Effector memory CD8-positive, alpha-beta T cell (primary cell): Measurements from ENCODE around the gene C13orf46.
"Not testable (repeated sequence)": the region's sequence is repeated elsewhere in the genome, so short reads cannot be mapped to it uniquely, and the experiment has no call there.

Experiments used
- ATAC-seq: fragments of 150-1000 bp; cut with Tn5 transposase; replicated peaks from 2 replicates; pipeline ENCODE4 v1.10.0; 2021; ENCODE audit warnings: mild to moderate bottlenecking, moderate library complexity
- DNase-seq, 3 experiments: peaks; one replicate each; pipeline ENCODE4 v3.0.0; 2021
- H3K27ac Mint-ChIP-seq, 2 donors: one replicate each; pipeline ENCODE4 v1.8.0; 2022; ENCODE audit warnings: mild to moderate bottlenecking in 2 of 2, mixed read lengths in 2 of 2, moderate library complexity in 2 of 2
- H3K27me3 Mint-ChIP-seq, 2 donors: one replicate each; pipeline ENCODE4 v1.8.0; 2022; ENCODE audit warnings: mixed read lengths in 2 of 2
- H3K36me3 Mint-ChIP-seq: one replicate; pipeline ENCODE4 v1.8.0; 2022; ENCODE audit warnings: mild to moderate bottlenecking, moderate library complexity, mixed read lengths; ENCODE audit not compliant: insufficient read depth
- H3K4me1 Mint-ChIP-seq, 2 donors: one replicate each; pipeline ENCODE4 v1.8.0; 2022; ENCODE audit warnings: low read depth in 2 of 2, mixed read lengths in 2 of 2
- H3K4me3 Mint-ChIP-seq, 2 donors: one replicate each; pipeline ENCODE4 v1.8.0; 2022; ENCODE audit warnings: mild to moderate bottlenecking in 2 of 2, mixed read lengths in 2 of 2, moderate library complexity in 2 of 2
- H3K9me3 Mint-ChIP-seq, 2 donors: one replicate each; pipeline ENCODE4 v1.8.0; 2022; ENCODE audit warnings: mixed read lengths in 2 of 2
- total RNA-seq, 9 experiments: gene quantifications; one replicate each; lab custom pipeline; 2026; lab: John Stamatoyannopoulos, UW

Gene C13orf46
- 0.91 to 41.7 (median 10.0) reads per million in 9 experiments for total RNA-seq

DNA sequence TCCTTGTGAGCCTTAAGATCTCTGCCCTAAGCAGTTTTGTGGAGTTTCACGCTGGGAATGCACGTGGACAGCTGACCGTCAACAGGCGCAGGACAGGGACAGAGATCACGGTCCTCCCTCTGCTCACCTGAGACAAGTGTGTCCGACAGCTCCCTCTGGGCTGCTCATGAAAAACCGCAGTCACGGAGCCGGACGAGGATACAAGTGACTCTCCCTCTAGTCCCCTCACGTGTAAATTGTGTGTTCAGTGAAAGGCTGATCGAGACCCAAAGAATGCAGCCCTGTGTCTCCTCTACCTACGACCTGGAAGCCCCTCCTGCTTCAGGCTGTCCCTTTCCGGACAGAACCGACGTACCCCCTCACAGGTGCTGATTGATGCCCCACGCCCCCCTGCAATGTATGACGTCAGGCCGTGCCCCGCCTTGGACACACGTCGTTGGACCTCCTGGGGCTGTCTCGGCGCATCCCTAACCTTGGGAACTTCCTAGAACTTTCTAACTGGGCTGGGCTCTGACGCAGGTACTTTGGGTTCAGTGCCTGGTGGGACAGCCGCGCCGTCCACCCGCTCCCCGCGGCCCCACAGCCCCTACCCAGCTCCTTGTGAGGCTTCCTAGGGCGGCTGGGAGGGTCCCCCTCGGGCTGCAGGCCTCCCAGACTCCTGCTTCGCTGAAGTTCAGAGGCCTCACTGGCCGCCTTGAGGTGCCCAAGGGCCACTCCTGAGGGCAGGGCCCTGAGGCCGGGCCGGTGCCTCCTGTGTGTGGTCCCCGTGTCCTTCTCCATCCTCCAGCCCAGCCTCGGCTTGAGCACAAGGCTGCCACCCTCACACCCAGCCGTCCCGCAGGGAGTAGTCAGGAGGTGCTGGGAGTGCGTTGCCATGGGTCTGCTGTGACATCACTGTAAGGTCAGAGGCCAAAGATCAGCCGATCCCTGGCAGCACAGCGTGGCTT lies at the start of gene C13orf46:
C13orf46 (minus strand) TSS at position 859 of the 947 bp plus-strand sequence; CDS start at position 780, 79 bp downstream.
- peaks cover 0 to 6% of the 10 kb centered on the region in 2 donors for H3K4me1 Mint-ChIP-seq
- no peaks in the 10 kb centered on the region for H3K27me3 Mint-ChIP-seq
- ATAC-seq, result no peak
- H3K27ac Mint-ChIP-seq, result peak within 1 kb of the TSS in 1 of 2 donors; percentile 83
- peaks cover 69% of the 10 kb centered on the region for H3K36me3 Mint-ChIP-seq
- H3K9me3 Mint-ChIP-seq, result no peaks in the 10 kb centered on the region
- H3K4me3 Mint-ChIP-seq, result no peak within 1 kb of the TSS
- DNase-seq, result no peak

DNA sequence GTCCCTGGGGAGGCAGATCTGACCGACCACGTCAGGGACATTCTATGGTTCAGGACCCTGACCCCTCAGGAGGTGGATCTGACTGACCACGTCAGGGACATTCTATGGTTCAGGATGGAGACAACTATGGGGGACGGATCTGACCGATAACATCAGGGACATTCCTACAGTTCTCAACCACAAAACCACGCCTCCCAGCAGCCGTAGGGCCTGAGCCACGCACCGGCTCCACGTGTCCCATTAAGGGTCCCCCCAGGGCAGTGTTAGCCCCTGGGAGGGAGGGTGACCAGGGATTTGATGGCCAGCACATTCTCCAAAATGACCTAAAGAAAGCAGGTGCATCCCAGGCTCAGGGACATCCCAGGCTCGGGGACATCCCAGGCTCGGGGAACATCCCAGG lies 49.0 kb upstream of the C13orf46 start:
- no peak for ATAC-seq
- Mint-ChIP-seq H3K9me3 (no peaks in the 10 kb centered on the region), H3K27me3 (no peaks in the 10 kb centered on the region), H3K27ac (peak overlapping the region; percentile 28 to 49), H3K36me3 (peaks cover 67% of the 10 kb centered on the region), H3K4me1 (peaks cover 0 to 4% of the 10 kb centered on the region in 2 donors), H3K4me3 (no peak overlapping the region)
- no peak for DNase-seq

DNA sequence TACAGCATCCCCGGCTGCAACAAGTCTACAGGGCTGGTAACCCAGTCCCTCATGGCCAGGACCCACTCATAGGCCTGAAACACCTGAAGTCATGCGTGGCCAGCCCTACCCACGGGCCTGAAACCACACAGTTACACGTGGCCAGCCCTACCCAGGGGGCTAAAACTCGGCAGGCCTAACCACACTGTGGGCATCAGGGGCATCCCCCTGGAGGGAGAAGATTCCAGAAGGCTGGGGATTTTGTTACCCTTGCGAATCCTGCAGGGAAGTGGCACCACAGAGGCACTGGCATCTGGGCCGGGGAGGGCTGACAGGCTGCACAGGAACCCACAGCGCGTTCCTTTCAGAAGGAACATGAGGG lies 48.4 kb upstream of the C13orf46 start:
- DNase-seq (no peak), ATAC-seq (no peak)
- Mint-ChIP-seq H3K36me3 (peaks cover 62% of the 10 kb centered on the region), H3K4me3 (no peak overlapping the region), H3K27ac (peak overlapping the region in 1 of 2 donors; percentile 49), H3K9me3 (no peaks in the 10 kb centered on the region), H3K4me1 (peaks cover 0 to 4% of the 10 kb centered on the region in 2 donors), H3K27me3 (no peaks in the 10 kb centered on the region)

DNA sequence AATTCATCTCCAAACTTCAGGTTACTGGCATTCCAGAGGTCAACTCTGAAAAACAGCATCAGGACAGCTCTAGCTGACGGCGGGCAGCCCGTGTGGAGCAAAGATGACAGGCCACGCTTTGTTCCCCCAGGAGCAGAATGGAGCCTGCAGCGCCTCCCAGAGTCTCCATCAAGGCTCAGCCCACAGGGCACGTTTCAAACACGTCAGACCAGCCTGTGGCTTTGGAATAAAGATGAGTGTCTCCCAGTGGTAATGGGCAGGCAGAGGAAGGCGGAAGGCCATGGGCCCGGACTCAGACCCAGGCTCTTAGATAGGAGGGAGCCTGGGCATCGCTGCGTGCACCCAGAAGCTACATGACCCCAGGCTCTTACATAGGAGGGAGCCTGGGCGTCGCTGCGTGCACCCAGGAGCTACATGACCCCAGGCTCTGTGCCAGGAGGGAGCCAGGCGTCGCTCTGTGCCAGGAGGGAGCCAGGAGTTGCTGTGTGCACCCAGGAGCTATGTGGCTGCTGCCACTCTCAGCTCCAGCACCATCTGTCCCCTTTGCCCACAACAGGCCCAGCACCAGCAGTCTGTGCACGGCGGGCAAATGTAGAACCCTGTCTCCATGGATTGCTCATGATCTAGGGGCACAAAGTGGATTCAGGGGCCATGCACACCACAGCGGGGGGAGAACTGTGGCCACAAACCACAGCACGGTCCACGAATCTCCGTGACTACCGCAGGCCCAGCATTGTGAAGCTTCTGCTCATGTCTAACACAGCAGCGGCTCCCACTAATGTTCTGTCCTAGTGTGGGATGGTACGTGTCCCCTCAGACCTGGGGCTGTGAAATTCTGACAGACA lies 47.8 kb upstream of the C13orf46 start:
- DNase-seq (no peak), ATAC-seq (no peak)
- Mint-ChIP-seq H3K27me3 (no peaks in the 10 kb centered on the region), H3K36me3 (peaks cover 56% of the 10 kb centered on the region), H3K27ac (no peak overlapping the region), H3K9me3 (no peaks in the 10 kb centered on the region), H3K4me3 (no peak overlapping the region), H3K4me1 (peaks cover 0 to 4% of the 10 kb centered on the region in 2 donors)

DNA sequence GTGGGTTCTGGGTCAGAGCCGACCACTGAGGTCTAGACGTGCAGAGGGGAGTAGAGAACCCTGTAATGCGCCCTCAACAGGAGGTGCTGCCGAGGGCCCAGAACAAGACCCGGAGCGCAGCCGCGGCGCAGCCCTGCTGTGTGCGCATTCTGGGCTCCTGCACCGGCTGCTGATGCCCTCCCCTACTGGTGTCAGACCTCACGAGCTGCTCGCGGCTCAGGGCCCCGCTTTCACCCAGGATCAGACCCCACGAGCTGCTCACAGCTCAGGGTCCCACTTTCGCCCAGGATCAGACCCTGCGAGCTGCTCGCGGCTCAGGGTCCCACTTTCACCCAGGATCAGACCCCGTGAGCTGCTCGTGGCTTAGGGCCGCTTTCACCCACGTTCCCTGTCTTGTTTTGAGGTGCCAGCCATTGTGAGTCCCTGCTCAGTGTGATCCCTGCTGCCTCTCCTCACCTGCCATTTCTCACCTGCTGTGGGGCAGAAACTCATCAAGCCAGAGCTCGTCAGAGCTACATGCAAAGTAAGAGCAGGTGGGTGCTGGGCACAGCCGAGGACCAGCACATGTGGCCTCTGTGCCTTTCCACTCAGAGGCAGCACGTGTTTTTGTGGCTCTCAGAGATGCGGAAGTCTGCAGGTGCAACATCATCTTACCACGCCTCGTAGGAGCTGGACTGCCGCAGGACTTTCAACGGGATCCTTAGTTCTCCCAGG lies 47.0 kb upstream of the C13orf46 start:
- Mint-ChIP-seq H3K9me3 (no peaks in the 10 kb centered on the region), H3K27me3 (no peaks in the 10 kb centered on the region), H3K36me3 (peaks cover 48% of the 10 kb centered on the region), H3K27ac (peak overlapping the region in 1 of 2 donors; percentile 26), H3K4me1 (peaks cover 0 to 4% of the 10 kb centered on the region in 2 donors), H3K4me3 (no peak overlapping the region)
- no peak for ATAC-seq
- no peak for DNase-seq

DNA sequence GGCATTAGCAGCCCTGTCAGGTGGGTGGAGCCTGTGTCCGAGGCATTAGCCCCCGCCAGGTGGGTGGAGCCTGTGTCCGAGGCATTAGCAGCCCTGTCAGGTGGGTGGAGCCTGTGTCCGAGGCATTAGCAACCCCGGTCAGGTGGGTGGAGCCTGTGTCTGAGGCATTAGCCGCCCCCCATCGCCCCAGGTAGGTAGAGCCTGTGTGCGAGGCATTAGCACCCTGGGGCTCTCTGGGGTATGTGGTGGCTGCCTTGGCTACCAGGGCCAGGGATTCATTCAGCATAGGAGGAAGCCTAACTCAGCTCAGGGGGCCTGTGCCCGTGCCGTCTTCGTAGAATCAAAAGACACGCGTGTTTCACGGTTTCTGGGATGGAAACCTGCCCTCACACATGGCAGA lies 46.3 kb upstream of the C13orf46 start:
- not testable (repeated sequence) for H3K9me3 Mint-ChIP-seq, H3K27ac Mint-ChIP-seq, ATAC-seq, H3K4me1 Mint-ChIP-seq, DNase-seq, H3K27me3 Mint-ChIP-seq, H3K4me3 Mint-ChIP-seq
- peaks cover 40% of the 10 kb centered on the region for H3K36me3 Mint-ChIP-seq

DNA sequence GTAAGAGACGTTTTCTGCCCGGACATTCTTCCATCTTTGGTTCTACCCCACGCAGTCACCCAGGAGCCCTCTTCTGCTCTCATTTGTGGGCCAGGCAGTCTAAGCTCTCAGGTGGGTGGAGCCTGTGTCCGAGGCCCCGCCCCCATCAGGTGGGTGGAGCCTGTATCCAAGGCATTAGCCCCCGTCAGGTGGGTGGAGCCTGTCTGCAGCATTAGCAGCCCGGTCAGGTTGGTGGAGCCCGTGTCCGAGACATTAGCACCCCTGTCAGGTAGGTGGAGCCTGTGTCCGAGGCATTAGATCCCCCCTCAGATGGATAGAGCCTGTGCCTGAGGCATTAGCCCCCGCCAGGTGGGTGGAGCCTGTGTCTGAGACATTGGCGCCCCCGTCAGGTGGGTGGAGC lies 45.5 kb upstream of the C13orf46 start:
- DNase-seq (peak in 2 of 3 experiments; percentile 14 to 33), ATAC-seq (peak; percentile 52)
- no peaks in the 10 kb centered on the region for H3K9me3 Mint-ChIP-seq
- H3K4me1 Mint-ChIP-seq, result no peaks in the 10 kb centered on the region
- no peak overlapping the region for H3K27ac Mint-ChIP-seq
- H3K27me3 Mint-ChIP-seq, result no peaks in the 10 kb centered on the region
- no peak overlapping the region for H3K4me3 Mint-ChIP-seq
- peaks cover 39% of the 10 kb centered on the region for H3K36me3 Mint-ChIP-seq

DNA sequence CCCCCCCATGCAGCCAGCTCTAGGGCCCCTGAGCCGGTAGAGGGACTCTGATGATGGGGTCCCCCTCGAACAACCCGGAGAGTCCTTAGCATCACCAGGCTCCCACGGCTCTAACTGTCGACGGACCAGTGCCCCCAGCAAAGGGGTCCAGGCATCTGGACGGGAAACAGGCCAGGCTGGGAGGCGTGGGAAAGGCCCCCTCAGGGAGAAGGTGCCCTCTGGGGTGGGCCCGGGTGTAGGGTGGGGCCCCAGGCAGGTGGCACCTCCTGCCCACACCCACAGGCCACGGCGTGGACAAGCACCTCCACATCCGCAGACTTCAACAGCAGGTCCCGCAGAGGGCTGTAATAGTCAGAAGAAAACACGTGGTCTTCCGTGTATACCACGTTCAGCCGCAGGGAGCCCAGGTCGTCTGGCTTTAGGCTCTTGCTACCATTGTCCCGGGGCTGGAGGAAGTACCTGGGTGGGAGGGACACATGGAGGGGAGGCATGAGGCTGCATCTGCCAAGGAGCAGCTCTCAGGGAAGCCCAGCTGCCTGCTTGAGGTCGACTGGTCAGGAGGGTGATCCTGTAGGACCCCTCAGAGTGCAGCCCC lies 44.7 kb upstream of the C13orf46 start:
- Mint-ChIP-seq H3K27me3 (no peaks in the 10 kb centered on the region), H3K9me3 (no peaks in the 10 kb centered on the region), H3K4me3 (no peak overlapping the region), H3K4me1 (no peaks in the 10 kb centered on the region), H3K27ac (peak overlapping the region in 1 of 2 donors; percentile 80), H3K36me3 (peaks cover 32% of the 10 kb centered on the region)
- ATAC-seq (no peak), DNase-seq (no peak)

DNA sequence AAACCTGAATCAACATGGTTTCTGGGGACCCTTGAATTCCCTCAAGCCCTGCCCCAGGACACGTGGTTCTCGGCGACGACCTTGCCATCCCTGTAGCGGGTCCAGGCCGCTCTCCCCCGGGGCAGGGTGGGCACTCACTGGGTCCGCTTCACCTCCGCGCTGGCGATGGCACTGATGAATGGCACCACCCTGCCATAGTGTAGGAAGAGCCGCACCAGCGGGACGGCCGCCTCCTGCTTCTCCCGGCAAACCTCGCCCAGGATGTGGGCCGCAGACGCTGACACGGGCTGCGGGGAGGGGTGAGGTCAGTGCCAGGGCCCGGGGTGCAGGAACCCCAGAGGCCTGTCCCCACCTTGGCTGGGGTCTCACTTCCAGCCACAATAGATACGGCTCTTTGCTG lies 44.1 kb upstream of the C13orf46 start:
- Mint-ChIP-seq H3K27ac (peak overlapping the region in 1 of 2 donors; percentile 80), H3K27me3 (no peaks in the 10 kb centered on the region), H3K4me1 (no peaks in the 10 kb centered on the region), H3K36me3 (peaks cover 28% of the 10 kb centered on the region), H3K9me3 (no peaks in the 10 kb centered on the region), H3K4me3 (no peak overlapping the region)
- DNase-seq (no peak), ATAC-seq (no peak)

DNA sequence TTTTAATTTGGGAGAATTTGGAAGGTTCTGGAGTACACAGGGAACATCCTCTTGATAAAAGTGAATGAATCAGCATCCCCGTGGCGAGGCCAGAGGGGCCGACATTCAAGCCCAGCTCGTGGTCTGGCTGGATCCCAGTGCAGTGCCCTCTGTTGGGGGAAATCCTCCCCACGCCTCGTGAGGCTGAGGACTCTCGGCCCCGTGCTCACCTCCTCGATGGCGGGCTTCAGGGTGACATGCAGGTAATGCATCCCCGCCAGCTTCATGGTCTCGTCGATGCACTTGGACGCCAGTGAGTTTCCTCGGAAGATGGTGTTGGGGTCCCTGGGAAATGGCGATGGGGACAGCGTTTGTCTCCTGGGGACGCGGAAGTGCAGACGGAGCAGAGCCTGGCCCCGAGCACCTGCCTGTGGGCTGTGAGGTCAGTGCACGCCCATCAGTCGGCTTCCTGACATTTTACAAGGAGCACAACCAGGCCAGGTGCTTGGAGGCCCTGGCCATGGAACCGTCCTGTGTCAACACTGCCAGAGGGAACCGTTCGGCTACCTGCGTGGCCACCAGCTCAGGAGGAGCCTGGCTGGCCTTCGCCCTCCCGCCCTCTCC lies 43.3 kb upstream of the C13orf46 start:
- ATAC-seq, result no peak
- Mint-ChIP-seq H3K27ac (peak overlapping the region; percentile 28 to 80), H3K36me3 (peaks cover 20% of the 10 kb centered on the region), H3K9me3 (no peaks in the 10 kb centered on the region), H3K4me1 (no peaks in the 10 kb centered on the region), H3K4me3 (no peak overlapping the region), H3K27me3 (no peaks in the 10 kb centered on the region)
- DNase-seq, result no peak

DNA sequence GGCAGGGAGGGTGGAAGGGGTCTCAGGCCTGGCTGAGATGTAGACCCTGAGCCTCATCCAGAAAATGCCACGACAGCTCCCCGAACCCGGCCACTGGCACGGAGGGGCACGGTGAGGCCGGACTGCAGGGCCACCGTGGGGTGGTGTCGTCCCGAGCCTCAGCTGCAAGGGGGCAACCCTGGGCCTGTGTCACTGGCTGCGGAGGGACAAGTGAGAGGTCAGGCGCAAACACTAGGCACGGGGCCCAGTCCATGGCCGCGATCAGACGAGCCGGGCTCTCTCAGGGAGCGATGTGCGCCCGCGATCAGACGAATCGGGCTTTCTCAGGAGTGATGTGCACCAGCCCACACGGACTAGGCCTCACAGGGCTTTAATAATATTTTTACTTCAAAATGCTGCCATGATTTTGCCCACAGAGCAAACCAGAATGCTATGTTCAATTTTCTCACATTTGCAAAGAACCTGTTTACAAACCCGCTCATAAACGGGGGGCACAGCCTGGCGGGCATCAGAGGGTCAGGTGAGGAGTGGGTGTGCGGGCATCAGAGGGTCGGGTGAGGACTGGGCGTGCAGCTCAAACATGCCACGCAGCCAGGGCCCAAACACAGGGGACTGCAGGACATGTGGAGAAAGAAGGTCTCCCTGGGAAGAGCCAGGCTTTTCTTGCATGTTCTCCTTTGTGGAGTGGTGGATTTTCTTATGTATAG lies 42.6 kb upstream of the C13orf46 start:
- DNase-seq, result no peak
- Mint-ChIP-seq H3K36me3 (peaks cover 13% of the 10 kb centered on the region), H3K9me3 (no peaks in the 10 kb centered on the region), H3K4me3 (peak overlapping the region in 1 of 2 donors; percentile 43), H3K4me1 (no peaks in the 10 kb centered on the region), H3K27me3 (no peaks in the 10 kb centered on the region), H3K27ac (peak overlapping the region; percentile 28 to 80)
- no peak for ATAC-seq

DNA sequence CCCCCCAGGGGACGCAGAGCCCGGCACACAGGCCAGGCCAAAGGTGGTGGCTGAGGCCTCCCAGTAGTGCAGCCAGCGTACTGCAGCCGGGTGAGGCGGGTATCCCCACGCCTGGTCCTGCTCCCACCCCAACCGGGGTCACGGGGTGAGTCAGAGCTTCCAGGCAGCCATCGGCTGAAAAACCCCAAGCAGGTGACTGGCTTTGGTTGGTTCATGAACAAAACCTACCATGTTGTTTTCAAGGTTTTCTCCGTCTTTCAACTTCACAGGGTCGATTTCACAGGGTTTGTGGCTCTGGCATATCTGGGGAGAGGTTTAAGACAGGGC lies 42.1 kb upstream of the C13orf46 start:
- Mint-ChIP-seq H3K36me3 (peaks cover 8% of the 10 kb centered on the region), H3K4me1 (peaks cover 2% of the 10 kb centered on the region in 2 donors), H3K4me3 (no peak overlapping the region), H3K27ac (peak overlapping the region in 1 of 2 donors; percentile 80), H3K27me3 (no peaks in the 10 kb centered on the region), H3K9me3 (no peaks in the 10 kb centered on the region)
- no peak for DNase-seq
- no peak for ATAC-seq
